KOPT-K1 (cell line): ENCODE data around the gene ADAMTSL1.

Experiments
- H3K27ac ChIP-seq: fragments of 200-600 bp; sonication (generic); 2 replicates; pipeline ENCODE4 v1.5.1; 2016; ENCODE audit warnings: antibody characterized with exemption, mild to moderate bottlenecking, low read depth, low read length; ENCODE audit not compliant: poor library complexity, severe bottlenecking
- H3K36me3 ChIP-seq: fragments of 200-600 bp; sonication (generic); 2 replicates; pipeline ENCODE4 v1.5.1; 2017; ENCODE audit warnings: antibody characterized with exemption, mild to moderate bottlenecking, low read length, moderate library complexity; ENCODE audit not compliant: insufficient read depth
- H3K9me3 ChIP-seq: fragments of 200-600 bp; sonication (generic); 2 replicates; pipeline ENCODE4 v1.5.1; 2017; ENCODE audit warnings: antibody characterized with exemption, low read length, mild to moderate bottlenecking; ENCODE audit not compliant: insufficient read depth, poor library complexity, severe bottlenecking

Gene ADAMTSL1

DNA sequence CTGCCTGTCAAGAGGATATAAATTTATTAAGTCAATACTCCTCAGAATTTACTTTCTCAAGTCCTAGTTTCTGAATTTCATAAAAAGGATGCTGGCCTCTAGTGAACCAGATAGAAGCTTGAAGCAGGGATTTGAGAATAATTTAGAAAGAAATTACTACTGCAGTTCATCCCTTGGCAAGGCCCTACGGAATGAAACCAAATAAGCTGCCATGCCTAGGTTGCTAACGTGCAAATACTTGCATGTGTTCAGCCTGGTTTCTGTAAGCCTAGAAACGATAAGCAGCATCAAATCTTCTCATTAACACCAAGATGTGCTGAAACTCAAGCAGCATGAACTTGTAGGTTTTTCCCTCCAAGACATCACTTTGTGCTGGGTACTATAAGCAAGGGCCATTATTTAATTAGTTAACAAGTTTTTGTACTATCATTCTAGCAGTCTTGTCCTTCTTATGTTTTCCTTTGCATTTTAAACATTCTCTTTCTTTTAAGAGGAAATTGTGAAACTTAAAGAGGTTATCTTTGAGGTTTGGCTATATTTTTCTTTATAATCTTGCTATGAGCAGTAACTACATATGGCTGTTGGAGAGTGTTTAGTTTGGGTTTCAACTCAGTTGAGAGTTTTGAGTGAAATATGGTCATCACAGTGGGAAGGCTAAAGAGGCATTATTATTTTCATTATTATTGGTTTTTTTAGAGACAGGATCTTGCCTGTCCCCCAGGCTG, 71.8 kb downstream of the ADAMTSL1 start:
- Histone ChIP-seq H3K27ac (no peak overlapping the region), H3K9me3 (no peaks in the 10 kb centered on the region), H3K36me3 (no peaks in the 10 kb centered on the region)

- H3K9me3 ChIP-seq, result no peaks in the 10 kb centered on the region
- no peak overlapping the region for H3K27ac ChIP-seq
- no peaks in the 10 kb centered on the region for H3K36me3 ChIP-seq
Measured at GRCh38 chr9:18548456-18548855, 74.5 kb downstream of the ADAMTSL1 start.

GRCh38 chr9:18549772-18550171, 75.8 kb downstream of the ADAMTSL1 start:
- Histone ChIP-seq H3K9me3 (no peaks in the 10 kb centered on the region), H3K27ac (no peak overlapping the region), H3K36me3 (no peaks in the 10 kb centered on the region)

- no peak overlapping the region for H3K27ac ChIP-seq
- H3K36me3 ChIP-seq, result no peaks in the 10 kb centered on the region
- H3K9me3 ChIP-seq, result no peaks in the 10 kb centered on the region
Measured at GRCh38 chr9:18550286-18550685, 76.3 kb downstream of the ADAMTSL1 start.

DNA sequence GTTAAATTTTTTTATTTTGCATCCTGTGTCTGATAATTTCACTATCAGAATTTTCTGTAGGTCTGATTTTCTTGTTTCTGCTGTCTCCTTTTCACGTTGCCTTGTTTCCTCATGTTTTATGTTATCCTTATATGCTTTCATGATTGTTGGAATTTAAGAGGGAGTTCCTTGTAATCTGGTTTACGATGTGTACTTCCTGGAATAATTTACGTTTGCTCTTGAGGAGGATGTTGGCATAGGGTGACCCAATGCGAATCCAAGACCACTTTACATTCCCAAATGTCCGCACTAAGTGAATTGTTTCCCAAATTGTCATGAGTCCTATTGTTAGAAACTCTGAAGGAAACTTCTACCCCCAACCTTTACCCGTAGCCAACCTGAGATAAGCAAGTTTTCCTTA, 80.3 kb downstream of the ADAMTSL1 start:
- no peaks in the 10 kb centered on the region for H3K36me3 ChIP-seq
- H3K27ac ChIP-seq, result no peak overlapping the region
- H3K9me3 ChIP-seq, result no peaks in the 10 kb centered on the region

DNA sequence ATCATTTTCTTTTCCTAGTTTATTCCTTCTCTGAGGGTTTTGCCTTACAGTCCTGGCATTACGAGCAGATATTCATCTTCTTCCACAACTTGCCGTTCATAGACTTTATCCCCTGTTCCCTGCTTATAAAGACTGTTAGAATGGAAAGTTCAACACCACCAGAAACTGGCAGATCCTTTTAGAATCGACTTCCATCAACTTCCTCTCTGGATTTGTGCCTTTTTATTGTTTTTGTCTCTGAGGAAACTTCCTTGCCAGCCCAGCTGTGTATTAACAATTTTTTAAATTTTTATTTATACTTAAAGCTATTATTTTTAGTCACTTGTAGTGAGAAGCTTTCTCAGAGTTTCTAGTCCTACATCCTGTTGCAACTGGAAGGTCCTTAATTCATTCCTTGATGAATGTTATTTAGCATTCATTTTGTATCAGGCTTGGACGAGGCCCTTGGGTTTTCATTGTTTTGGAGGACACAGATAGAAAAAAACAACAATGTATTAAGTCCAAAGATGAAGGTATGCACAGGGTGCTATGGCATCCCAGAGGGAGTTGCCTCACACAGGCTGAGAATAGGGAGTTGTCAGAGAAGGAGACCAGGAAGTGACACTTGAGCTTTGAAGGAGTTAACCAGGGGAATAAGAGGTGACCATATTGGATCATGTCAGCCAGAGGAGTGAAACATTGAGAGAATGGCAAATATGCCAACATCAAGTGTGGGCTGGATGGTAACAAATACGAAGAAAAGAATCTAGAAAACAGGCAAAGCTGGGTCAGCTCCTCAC, 81.3 kb downstream of the ADAMTSL1 start:
- no peaks in the 10 kb centered on the region for H3K36me3 ChIP-seq
- no peak overlapping the region for H3K27ac ChIP-seq

DNA sequence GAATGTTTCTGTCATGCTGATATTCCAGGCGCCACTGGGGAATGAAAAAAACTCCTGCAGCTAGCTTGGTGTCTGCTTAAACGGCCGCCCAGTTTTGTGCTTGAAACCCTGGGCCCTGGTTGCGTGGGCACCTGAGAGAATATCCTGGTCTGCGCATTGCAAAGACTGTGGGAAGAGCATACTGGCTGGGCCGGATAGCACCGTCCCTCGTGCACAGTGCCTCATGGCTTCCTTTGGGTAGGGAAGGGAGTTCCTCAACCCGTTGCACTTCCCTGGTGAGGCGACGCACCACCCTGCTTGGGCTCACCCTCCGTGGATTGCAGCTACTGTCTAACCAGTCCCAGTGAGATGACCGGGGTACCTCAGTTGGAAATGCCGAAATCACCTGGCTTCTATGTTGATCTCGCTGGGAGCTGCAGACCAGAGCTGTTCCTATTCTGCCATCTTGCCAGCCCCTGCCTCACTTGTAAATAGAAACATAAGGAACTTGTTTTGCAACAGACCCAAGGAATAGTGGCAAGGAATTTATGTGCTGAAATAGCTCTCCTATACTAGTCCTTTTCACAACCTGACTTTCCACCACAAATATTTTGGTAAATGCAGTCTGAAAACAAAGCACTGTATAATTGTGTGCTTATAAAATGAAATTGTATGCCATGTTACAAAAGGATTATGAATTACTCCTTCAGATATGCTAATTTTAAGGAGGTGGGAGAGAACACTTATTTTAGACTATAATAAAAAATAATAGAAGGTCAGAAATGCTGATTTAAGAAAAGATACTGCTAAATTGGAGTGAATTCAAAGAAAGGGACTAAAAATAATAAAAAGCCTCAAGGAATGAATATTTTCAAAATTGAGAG, 90.3 kb downstream of the ADAMTSL1 start:
- H3K9me3 ChIP-seq, result no peaks in the 10 kb centered on the region
- H3K36me3 ChIP-seq, result no peaks in the 10 kb centered on the region
- no peak overlapping the region for H3K27ac ChIP-seq

More for the DNA sequence above, 81.3 kb downstream of the ADAMTSL1 start:
- no peaks in the 10 kb centered on the region for H3K9me3 ChIP-seq

DNA sequence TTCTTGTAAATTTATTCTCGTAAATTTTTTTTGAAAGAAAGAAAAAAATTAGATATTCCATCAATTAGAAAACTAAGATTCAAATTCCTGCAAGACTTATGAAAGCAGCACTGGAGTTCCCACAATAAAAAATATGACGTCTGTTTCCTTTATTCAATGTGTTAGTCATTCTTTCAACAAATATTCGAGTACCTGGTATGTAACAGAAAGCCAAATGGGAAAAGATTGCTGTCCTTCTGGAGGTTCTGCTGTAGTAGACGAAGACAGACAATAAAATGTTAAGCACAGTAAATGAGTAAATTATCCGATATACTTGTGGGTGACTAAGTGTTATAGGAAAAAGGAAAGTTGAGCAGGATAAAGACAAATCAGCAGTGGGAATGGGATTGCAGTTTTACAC, 92.2 kb downstream of the ADAMTSL1 start:
- H3K27ac ChIP-seq, result no peak overlapping the region
- H3K36me3 ChIP-seq, result no peaks in the 10 kb centered on the region
- H3K9me3 ChIP-seq, result no peaks in the 10 kb centered on the region

GRCh38 chr9:18568973-18569372, 95.0 kb downstream of the ADAMTSL1 start:
- Histone ChIP-seq H3K36me3 (no peaks in the 10 kb centered on the region), H3K27ac (no peak overlapping the region), H3K9me3 (no peaks in the 10 kb centered on the region)

DNA sequence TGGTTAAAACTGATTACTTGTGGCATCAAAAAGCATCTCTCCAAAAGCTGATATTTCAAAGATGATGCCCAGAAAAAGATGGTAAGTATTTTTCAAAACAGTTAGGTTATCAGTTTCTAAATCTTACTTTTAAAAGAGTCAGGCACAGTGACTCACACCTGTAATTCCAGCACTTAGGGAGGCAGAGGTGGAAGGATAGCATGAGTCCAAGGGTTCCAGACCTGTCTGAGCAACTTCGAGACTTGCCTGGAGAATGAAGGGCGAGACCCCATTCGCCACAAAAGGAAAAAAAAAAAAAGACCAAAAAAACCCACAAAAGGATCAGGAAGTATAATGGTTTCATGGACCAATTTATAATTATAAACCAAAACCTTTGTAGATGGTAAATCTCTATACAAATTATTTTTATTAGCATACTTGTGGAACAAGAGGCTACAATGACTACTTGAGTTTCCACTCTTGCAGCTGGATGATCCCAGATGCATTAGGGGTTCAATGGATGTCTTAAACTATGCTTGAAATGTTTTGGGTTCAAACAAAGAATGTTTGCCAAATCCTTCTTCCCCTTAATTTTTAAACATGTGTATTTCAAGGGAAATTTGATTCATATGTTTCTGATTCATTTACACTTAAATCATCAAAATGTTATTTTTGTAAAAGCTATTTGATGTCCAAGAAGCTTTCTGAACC, 96.1 kb downstream of the ADAMTSL1 start:
- no peak overlapping the region for H3K27ac ChIP-seq
- no peaks in the 10 kb centered on the region for H3K9me3 ChIP-seq
- no peaks in the 10 kb centered on the region for H3K36me3 ChIP-seq

DNA sequence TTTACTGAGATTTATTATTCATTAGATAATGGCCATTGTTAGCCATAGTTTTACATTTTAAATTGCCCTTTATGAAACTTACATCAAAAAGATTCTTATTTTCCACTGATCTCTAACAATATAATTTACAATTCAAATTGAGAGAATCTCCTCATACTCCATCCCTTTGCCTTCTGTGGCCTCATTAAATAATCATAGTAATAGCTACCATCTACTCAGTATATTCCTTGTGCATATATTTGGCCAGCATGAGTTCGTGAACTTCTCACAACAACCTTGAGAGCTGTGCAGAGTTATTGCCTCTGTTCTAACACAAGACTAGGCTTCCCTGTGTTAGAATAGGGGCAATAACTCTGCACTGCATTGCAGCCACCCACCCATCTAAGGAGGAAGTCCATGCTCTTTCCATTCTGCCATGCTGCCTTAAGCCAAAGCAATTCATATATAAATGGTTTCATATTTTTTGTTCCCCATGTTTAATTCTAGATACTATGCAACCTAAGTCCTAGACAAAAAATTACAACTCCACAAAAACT, 99.1 kb downstream of the ADAMTSL1 start:
- Histone ChIP-seq H3K36me3 (no peaks in the 10 kb centered on the region), H3K9me3 (no peaks in the 10 kb centered on the region), H3K27ac (no peak overlapping the region)

- Histone ChIP-seq H3K36me3 (no peaks in the 10 kb centered on the region), H3K9me3 (no peaks in the 10 kb centered on the region), H3K27ac (no peak overlapping the region)
Measured at GRCh38 chr9:18575686-18576085, 101.7 kb downstream of the ADAMTSL1 start.

DNA sequence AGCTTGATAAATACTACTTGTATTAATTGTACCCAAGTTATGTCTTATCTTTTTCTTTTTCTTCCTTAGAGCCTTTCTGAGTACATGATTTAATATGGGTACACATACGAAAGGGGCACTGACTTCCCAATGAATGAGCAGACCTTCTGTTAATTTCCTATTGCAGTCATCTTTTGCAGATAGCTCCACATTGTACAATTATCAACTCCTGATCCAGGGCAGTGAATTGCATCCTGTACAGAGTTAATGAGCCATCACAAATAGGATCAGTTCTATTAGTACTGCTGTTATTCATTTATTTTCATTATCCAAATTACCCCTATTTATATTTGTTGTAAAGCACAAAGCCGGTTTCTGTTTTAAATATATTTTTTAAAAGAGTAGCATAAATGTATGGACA, 105.6 kb downstream of the ADAMTSL1 start:
- H3K9me3 ChIP-seq, result no peaks in the 10 kb centered on the region
- no peaks in the 10 kb centered on the region for H3K36me3 ChIP-seq
- no peak overlapping the region for H3K27ac ChIP-seq

DNA sequence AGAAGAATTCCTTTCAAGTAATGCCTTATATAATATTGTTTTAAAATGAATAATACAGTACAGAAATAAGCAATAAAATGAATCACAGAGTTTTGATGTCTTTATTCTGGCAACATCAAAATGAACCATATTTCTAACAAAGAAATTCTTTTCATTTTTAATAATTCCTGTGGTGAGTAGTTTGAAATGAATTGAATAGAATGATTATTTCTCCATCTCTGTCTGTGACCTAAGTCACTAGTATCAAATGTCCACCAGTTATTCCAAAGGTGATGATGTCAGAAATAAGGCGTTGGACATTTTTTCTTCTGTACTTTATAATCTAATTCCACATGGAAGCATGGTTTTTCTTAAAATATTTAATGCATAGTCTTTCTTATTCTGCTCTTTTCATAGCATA, 106.2 kb downstream of the ADAMTSL1 start:
- Histone ChIP-seq H3K36me3 (no peaks in the 10 kb centered on the region), H3K27ac (no peak overlapping the region), H3K9me3 (no peaks in the 10 kb centered on the region)
